ENCODE results near the gene TYRO3. TPM values are rescaled to one million over a fixed set of nuclear protein-coding genes. Genes with fewer than 3 reads are reported as not detected.
A peak's percentile ranks its signal among the peaks of the same experiment; 100 is the strongest.

TYRO3 gene
- polyA plus RNA-seq, 1 of the 3 experiments (the other 2 are of a cell fraction), result 8.7 TPM

DNA sequence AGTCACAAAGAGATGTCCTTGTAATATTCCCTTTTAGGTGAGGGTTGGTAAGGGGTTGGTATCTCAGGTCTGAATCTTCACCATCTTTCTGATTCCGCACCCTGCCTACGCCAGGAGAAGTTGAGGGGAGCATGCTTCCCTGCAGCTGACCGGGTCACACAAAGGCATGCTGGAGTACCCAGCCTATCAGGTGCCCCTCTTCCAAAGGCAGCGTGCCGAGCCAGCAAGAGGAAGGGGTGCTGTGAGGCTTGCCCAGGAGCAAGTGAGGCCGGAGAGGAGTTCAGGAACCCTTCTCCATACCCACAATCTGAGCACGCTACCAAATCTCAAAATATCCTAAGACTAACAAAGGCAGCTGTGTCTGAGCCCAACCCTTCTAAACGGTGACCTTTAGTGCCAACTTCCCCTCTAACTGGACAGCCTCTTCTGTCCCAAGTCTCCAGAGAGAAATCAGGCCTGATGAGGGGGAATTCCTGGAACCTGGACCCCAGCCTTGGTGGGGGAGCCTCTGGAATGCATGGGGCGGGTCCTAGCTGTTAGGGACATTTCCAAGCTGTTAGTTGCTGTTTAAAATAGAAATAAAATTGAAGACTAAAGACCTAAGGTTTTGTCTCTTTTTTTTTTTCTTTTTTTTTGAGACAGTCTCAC lies 19.8 kb downstream of the TYRO3 start:
- ChIA-PET POLR2A (no interaction called here), CTCF (interaction anchor here (0.6 to 1.2 kb wide), 5 partner anchors 12 to 113 kb away, joined by 3 to 4 read pairs (median 3); no protein-coding TSS in a partner anchor)
- Histone ChIP-seq H3K4me1 (ENCODE audit: control insufficient read depth in 1 of 2, insufficient read depth in 2 of 2, low read depth in 1 of 2, low read length in 1 of 2) (peaks cover 0 to 5% of the 10 kb centered on the region in 2 experiments; a peak in 1 of 4 replicates), H3K9me2 (no peaks in the 10 kb centered on the region), H3K4me3 (ENCODE audit: low read depth in 2 of 2, low read length in 1 of 2) (no peak overlapping the region), H3K9me3 (no peaks in the 10 kb centered on the region), H3K4me2 (no peak overlapping the region), H3K36me3 (replicated peaks in 1 of 2; ENCODE audit: control insufficient read depth in 1 of 2, insufficient read depth in 2 of 2, low read length in 1 of 2) (no peaks in the 10 kb centered on the region), H3K27ac (ENCODE audit: low read depth in 2 of 2, low read length in 1 of 2) (no peak overlapping the region), H2AFZ (ENCODE audit: low read depth) (no peak overlapping the region), H3K27me3 (ENCODE audit: insufficient read depth) (no peaks in the 10 kb centered on the region), H3K9ac (no peak overlapping the region), H3F3A (replicated peaks; ENCODE audit: insufficient read depth) (no peaks in the 10 kb centered on the region), H3K79me2 (ENCODE audit: insufficient read depth) (no peaks in the 10 kb centered on the region), H4K20me1 (ENCODE audit: insufficient read depth) (no peaks in the 10 kb centered on the region)
- TF ChIP-seq MEF2A (IDR thresholded peaks at IDR 0.05; ENCODE audit: borderline replicate concordance, low read depth), result no peak
- TF ChIP-seq TEAD4 (IDR thresholded peaks at IDR 0.05; ENCODE audit: borderline replicate concordance, insufficient read depth), result no peak
- no peak for TF ChIP-seq EP300 (IDR thresholded peaks at IDR 0.05; ENCODE audit: borderline replicate concordance in 1 of 2, low read depth in 1 of 2, low read length in 1 of 2)
- TF ChIP-seq SMC3 (IDR thresholded peaks at IDR 0.05; ENCODE audit: low read depth, low read length), result no peak
- TF ChIP-seq FOXM1 (IDR thresholded peaks at IDR 0.05; ENCODE audit: low read depth), result no peak
- 86% methylated on average over 7 of the region's 9 CpGs for WGBS (ENCODE audit: low lambda C conversion rate)
- DNase-seq, result no peak

DNA sequence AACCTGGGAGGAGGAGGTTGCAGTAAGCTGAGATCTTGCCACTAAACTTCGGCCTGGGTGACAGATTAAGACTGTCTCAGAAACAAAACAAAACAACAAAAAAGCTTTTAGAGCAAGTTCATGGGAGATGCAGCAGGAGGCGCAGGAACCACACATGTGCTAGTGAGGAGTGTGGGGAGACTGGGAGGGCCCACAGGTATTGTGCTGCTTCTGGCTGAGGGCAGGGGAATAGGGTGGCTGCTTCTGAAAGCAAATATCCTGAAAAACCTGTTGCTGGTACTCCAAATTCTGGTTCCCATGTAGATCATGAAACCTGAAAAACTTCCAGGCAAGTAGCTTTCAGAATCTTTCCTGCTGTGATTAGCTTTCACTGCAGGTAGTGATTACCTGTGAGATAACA lies 22.1 kb downstream of the TYRO3 start:
- no peak for DNase-seq

More for the DNA sequence above, 22.1 kb downstream of the TYRO3 start:
- no peaks in the 10 kb centered on the region; a peak in 1 of 4 replicates for H3K4me1 ChIP-seq (ENCODE audit: control insufficient read depth in 1 of 2, insufficient read depth in 2 of 2, low read depth in 1 of 2, low read length in 1 of 2)
- H3K4me3 ChIP-seq (ENCODE audit: low read depth in 2 of 2, low read length in 1 of 2), result no peak overlapping the region
- POLR2A ChIA-PET, result no interaction called here
- no peak overlapping the region for H2AFZ ChIP-seq (ENCODE audit: low read depth)
- no peaks in the 10 kb centered on the region for H3F3A ChIP-seq (replicated peaks; ENCODE audit: insufficient read depth)
- H3K36me3 ChIP-seq (replicated peaks in 1 of 2; ENCODE audit: control insufficient read depth in 1 of 2, insufficient read depth in 2 of 2, low read length in 1 of 2), result no peaks in the 10 kb centered on the region
- no peaks in the 10 kb centered on the region for H4K20me1 ChIP-seq (ENCODE audit: insufficient read depth)
- H3K9me3 ChIP-seq, result no peaks in the 10 kb centered on the region
- CTCF ChIA-PET, result interaction anchor here (1.2 to 2.3 kb wide), 4 partner anchors 10 to 23 kb away, joined by 4 to 7 read pairs (median 6); no protein-coding TSS in a partner anchor
- H3K9me2 ChIP-seq, result no peaks in the 10 kb centered on the region
- H3K9ac ChIP-seq, result no peak overlapping the region
- H3K27ac ChIP-seq (ENCODE audit: low read depth in 2 of 2, low read length in 1 of 2), result no peak overlapping the region
- TF ChIP-seq, protein P1, sequence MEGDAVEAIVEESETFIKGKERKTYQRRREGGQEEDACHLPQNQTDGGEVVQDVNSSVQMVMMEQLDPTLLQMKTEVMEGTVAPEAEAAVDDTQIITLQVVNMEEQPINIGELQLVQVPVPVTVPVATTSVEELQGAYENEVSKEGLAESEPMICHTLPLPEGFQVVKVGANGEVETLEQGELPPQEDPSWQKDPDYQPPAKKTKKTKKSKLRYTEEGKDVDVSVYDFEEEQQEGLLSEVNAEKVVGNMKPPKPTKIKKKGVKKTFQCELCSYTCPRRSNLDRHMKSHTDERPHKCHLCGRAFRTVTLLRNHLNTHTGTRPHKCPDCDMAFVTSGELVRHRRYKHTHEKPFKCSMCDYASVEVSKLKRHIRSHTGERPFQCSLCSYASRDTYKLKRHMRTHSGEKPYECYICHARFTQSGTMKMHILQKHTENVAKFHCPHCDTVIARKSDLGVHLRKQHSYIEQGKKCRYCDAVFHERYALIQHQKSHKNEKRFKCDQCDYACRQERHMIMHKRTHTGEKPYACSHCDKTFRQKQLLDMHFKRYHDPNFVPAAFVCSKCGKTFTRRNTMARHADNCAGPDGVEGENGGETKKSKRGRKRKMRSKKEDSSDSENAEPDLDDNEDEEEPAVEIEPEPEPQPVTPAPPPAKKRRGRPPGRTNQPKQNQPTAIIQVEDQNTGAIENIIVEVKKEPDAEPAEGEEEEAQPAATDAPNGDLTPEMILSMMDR (IDR thresholded peaks at IDR 0.05), result peak; percentile 27; the same call in 1 of the 2 replicates
- no peak for TF ChIP-seq JUND (IDR thresholded peaks at IDR 0.05)
- TF ChIP-seq, protein P2, sequence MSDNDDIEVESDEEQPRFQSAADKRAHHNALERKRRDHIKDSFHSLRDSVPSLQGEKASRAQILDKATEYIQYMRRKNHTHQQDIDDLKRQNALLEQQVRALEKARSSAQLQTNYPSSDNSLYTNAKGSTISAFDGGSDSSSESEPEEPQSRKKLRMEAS (IDR thresholded peaks at IDR 0.05; ENCODE audit: low read depth), result no peak
- TF ChIP-seq RAD21 (IDR thresholded peaks at IDR 0.05; ENCODE audit: low read length), result peak; percentile 44
- TF ChIP-seq, protein P3, sequence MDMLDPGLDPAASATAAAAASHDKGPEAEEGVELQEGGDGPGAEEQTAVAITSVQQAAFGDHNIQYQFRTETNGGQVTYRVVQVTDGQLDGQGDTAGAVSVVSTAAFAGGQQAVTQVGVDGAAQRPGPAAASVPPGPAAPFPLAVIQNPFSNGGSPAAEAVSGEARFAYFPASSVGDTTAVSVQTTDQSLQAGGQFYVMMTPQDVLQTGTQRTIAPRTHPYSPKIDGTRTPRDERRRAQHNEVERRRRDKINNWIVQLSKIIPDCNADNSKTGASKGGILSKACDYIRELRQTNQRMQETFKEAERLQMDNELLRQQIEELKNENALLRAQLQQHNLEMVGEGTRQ (IDR thresholded peaks at IDR 0.05; ENCODE audit: borderline replicate concordance, low read depth, low read length), result no peak
- no peak for TF ChIP-seq CHD2 (IDR thresholded peaks at IDR 0.05; ENCODE audit: low read length, partially characterized antibody)
- H3K4me2 ChIP-seq, result no peak overlapping the region
- no peaks in the 10 kb centered on the region for H3K27me3 ChIP-seq (ENCODE audit: insufficient read depth)
- H3K79me2 ChIP-seq (ENCODE audit: insufficient read depth), result no peaks in the 10 kb centered on the region
- 88% methylated on average over 2 of the region's 2 CpGs for WGBS (ENCODE audit: low lambda C conversion rate)
